HL-60 (cell line): ENCODE results near the gene MAN2B2.

Experiments
- GABPA ChIP-seq: IDR thresholded peaks from 2 replicates; pipeline ENCODE4 v1.6.1; 2012; ENCODE audit warnings: low read depth
- POLR2AphosphoS5 ChIP-seq: IDR thresholded peaks from 2 replicates; pipeline ENCODE4 v1.6.1; 2012; ENCODE audit warnings: low read depth
- TF ChIP-seq, protein P1 (sequence below): IDR thresholded peaks from one replicate; pipeline ENCODE4 v1.5.1; 2011; ENCODE audit warnings: low read length, control low read depth, inconsistent platforms; ENCODE audit not compliant: insufficient read depth
- TF ChIP-seq, protein P2 (sequence below): IDR thresholded peaks from 2 replicates; pipeline ENCODE4 v1.6.1; 2012; ENCODE audit warnings: low read depth; ENCODE audit not compliant: insufficient replicate concordance

DNA sequence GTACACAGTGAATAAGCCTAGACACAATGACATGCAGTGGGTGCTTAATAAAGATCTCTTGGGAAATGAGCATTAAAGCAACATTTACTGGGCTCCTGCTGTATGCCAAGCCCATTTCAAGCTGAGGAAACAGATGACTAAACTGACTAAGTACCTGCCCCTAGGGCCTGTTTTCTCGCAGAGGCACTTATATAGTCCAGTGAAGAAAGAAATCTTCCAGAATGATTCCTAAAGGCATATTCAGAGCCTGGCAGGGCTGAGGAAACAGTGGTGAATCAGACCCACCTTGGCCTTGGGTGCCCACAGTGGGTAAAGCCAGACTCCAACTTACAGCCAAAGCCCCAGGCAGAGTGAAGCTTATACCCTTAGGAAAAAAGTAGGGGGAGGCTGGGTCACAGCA lies 96.7 kb downstream of the MAN2B2 start:
- TF ChIP-seq, protein P1, sequence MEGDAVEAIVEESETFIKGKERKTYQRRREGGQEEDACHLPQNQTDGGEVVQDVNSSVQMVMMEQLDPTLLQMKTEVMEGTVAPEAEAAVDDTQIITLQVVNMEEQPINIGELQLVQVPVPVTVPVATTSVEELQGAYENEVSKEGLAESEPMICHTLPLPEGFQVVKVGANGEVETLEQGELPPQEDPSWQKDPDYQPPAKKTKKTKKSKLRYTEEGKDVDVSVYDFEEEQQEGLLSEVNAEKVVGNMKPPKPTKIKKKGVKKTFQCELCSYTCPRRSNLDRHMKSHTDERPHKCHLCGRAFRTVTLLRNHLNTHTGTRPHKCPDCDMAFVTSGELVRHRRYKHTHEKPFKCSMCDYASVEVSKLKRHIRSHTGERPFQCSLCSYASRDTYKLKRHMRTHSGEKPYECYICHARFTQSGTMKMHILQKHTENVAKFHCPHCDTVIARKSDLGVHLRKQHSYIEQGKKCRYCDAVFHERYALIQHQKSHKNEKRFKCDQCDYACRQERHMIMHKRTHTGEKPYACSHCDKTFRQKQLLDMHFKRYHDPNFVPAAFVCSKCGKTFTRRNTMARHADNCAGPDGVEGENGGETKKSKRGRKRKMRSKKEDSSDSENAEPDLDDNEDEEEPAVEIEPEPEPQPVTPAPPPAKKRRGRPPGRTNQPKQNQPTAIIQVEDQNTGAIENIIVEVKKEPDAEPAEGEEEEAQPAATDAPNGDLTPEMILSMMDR, result no peak
- TF ChIP-seq, protein P2, sequence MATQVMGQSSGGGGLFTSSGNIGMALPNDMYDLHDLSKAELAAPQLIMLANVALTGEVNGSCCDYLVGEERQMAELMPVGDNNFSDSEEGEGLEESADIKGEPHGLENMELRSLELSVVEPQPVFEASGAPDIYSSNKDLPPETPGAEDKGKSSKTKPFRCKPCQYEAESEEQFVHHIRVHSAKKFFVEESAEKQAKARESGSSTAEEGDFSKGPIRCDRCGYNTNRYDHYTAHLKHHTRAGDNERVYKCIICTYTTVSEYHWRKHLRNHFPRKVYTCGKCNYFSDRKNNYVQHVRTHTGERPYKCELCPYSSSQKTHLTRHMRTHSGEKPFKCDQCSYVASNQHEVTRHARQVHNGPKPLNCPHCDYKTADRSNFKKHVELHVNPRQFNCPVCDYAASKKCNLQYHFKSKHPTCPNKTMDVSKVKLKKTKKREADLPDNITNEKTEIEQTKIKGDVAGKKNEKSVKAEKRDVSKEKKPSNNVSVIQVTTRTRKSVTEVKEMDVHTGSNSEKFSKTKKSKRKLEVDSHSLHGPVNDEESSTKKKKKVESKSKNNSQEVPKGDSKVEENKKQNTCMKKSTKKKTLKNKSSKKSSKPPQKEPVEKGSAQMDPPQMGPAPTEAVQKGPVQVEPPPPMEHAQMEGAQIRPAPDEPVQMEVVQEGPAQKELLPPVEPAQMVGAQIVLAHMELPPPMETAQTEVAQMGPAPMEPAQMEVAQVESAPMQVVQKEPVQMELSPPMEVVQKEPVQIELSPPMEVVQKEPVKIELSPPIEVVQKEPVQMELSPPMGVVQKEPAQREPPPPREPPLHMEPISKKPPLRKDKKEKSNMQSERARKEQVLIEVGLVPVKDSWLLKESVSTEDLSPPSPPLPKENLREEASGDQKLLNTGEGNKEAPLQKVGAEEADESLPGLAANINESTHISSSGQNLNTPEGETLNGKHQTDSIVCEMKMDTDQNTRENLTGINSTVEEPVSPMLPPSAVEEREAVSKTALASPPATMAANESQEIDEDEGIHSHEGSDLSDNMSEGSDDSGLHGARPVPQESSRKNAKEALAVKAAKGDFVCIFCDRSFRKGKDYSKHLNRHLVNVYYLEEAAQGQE, result no peak
- TF ChIP-seq POLR2AphosphoS5, result no peak
- no peak for TF ChIP-seq GABPA
